Fibroblast of mammary gland (primary cell): ENCODE results near the gene EDN1.

Source experiments
- DNase-seq: peaks from one replicate; pipeline ENCODE4 v3.0.0-alpha.2; 2010; ENCODE audit warnings: low read depth
- H3K4me3 ChIP-seq: 2 replicates; pipeline ENCODE4 v1.5.1; 2011; ENCODE audit warnings: low read depth, mild to moderate bottlenecking, low read length, moderate library complexity; ENCODE audit not compliant: control insufficient read depth
- TF ChIP-seq, protein P1 (sequence below): conservative IDR thresholded peaks from 2 replicates; pipeline ENCODE4 v1.5.1; 2011; ENCODE audit warnings: low read depth, low read length, inconsistent platforms; ENCODE audit not compliant: control insufficient read depth, insufficient read depth

The EDN1 gene

DNA sequence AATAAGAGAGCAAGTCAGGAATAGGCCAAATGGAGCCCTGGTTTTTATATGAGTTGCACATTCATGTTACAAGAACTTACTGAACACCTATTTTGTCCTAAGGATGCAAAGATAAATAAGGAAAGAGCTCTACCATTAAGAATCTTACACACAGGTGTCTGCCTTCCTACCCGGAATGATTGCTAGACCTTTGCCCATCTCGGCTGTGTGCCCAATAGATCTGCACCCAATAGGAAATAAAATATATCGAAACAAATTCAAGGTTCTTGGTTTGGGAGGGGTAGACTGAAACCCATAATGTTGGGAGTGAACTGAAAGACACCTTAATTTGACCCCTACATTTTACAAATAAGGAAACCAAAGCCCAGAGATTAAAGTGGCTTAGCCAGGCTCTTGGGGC lies 48.9 kb downstream of the EDN1 start:
- TF ChIP-seq, protein P1, sequence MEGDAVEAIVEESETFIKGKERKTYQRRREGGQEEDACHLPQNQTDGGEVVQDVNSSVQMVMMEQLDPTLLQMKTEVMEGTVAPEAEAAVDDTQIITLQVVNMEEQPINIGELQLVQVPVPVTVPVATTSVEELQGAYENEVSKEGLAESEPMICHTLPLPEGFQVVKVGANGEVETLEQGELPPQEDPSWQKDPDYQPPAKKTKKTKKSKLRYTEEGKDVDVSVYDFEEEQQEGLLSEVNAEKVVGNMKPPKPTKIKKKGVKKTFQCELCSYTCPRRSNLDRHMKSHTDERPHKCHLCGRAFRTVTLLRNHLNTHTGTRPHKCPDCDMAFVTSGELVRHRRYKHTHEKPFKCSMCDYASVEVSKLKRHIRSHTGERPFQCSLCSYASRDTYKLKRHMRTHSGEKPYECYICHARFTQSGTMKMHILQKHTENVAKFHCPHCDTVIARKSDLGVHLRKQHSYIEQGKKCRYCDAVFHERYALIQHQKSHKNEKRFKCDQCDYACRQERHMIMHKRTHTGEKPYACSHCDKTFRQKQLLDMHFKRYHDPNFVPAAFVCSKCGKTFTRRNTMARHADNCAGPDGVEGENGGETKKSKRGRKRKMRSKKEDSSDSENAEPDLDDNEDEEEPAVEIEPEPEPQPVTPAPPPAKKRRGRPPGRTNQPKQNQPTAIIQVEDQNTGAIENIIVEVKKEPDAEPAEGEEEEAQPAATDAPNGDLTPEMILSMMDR: no peak
- DNase-seq: no peak
- no peak overlapping the region for H3K4me3 ChIP-seq

DNA sequence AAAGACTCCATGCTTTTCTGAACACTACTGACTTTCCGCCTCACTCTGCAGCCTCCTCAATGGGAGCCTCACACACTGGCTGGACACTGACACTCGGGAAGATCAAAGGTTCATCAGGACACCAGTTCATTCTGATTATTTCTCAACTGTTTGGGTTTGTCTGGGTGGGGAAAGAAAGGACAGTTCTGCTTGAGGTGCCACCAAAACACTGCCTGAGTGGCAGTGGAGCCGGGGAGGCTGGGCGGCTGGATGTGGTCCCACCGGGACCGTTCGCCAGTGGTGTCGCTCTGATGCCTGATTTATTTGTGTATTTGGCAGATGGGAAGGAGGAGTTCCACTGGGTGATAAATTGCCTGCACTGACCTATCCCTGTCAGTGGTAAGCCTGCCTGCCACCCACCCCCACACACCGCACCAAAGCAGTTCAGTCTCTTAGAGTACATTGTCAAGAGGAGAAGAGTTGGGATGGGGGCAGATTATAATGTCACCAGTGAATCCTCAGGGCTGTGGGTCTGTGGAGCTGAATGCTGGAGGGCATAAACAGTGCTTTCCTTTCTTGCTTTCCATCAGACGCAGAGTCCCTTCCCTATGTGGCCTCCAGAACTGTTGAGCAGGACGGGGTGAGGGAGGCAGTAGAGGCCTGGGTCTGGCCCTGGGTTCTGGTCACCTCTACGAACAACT lies 49.8 kb downstream of the EDN1 start:
- H3K4me3 ChIP-seq: no peak overlapping the region
- DNase-seq: no peak
- TF ChIP-seq, protein P1: no peak

DNA sequence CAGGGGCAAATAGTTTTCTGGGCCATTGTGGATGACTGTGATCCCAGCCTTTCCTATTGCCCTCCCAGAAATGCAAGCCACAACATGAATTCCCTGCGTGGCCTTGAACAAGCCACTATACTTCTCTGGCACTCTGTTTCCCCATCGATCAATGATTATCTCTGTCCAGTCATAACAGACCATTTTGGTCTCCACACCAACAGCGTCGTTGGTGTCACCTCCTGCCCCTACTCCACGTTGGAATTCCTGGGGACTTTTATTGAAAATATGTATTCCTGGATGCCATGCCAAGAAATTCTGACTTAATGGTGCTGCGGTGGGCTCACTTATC lies 50.3 kb downstream of the EDN1 start:
- no peak overlapping the region for H3K4me3 ChIP-seq
- TF ChIP-seq, protein P1: no peak
- no peak for DNase-seq

DNA sequence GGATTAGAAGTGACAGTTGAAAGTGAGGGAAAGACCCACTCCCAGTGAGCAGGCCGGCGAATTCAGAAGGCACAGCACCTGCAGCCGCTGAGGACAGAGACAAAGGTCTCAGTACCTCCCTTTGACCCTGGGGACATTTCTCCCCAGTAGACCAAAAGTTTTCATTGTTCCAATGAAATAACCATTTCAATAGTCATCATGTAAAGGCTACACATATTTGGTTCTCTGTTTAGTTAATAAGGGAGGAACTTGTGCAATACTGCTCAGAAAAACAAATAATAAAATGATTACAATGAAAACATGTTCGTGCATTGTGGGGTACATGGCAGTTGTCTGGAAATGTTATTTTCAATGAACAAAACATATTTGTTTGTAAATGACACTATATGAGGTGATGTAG lies 52.5 kb downstream of the EDN1 start:
- no peak for DNase-seq
- TF ChIP-seq, protein P1: no peak
- H3K4me3 ChIP-seq: no peak overlapping the region

DNA sequence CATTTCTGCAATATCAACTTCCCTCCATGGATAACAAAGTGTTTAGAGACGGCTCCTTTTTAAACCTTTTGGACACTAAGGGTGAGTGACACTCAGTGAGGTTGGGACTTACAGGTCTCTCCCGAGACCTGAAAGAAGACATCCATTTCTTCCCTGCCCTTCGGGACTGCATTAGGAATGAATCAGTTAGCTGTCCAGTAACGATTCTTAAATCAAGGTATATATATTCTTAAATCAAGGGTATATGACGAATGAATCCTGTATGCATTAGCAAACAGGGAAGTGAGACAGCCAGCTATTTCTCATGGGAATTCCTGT lies 52.9 kb downstream of the EDN1 start:
- TF ChIP-seq, protein P1: no peak
- H3K4me3 ChIP-seq: no peak overlapping the region
- DNase-seq: peak; percentile 35

DNA sequence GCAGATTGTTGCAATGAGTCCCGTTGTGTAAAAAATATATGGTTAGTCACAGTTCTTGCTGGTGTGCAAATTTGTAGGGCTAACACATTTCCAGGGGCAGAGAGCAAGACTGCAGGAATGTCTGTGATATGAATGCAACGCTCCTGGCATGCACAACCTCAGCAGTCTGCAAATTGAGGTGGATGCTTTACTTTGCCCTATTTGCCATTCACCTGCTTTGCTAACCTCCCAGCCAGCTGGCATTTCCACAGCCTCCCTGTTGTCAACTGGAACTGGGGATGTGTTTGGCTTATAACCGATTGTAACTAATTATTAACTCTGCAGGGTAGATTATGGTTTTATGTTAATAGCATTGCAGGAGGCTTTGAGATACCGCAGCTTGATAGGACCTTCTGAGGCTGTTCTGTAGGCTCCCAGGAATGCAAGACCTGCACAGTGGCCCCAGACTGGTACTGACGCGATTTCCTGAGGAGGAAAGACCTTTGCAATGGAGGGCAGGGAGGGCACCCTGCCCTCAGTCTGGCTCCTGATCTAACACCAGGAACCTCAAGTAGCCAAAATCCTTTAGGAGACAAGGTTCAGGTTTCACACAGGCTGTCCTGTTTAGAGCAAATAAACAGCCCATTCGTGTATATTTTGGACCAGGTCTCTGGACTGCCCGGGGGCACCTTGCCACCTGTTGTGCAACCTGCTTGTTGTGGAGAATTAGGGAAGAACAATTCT lies 53.4 kb downstream of the EDN1 start:
- H3K4me3 ChIP-seq: no peak overlapping the region
- TF ChIP-seq, protein P1: no peak
- DNase-seq: no peak
